Measurements from ENCODE around the gene DCLK2.

Gene DCLK2

GRCh38 chr4:150142831-150143230, 64.6 kb downstream of the DCLK2 start:
- no peak for DNase-seq (ENCODE audit: extremely low spot score)
- TF ChIP-seq CTCF (IDR thresholded peaks at IDR 0.05; ENCODE audit: control extremely low read depth, extremely low read depth, low read depth, missing control alignments) = no peak
- ChIA-PET CTCF (interaction anchor here (0.9 kb wide), 1 partner anchor 26 kb away, joined by 3 read pairs; no protein-coding TSS in a partner anchor), POLR2A (no interaction called here)

- TF ChIP-seq CTCF (IDR thresholded peaks at IDR 0.05; ENCODE audit: control extremely low read depth, extremely low read depth, low read depth, missing control alignments) = no peak
- no peak for DNase-seq (ENCODE audit: extremely low spot score)
- POLR2A ChIA-PET = no interaction called here
- CTCF ChIA-PET = interaction anchor here (0.9 kb wide), 1 partner anchor 10 kb away, joined by 3 read pairs; no protein-coding TSS in a partner anchor
Measured at GRCh38 chr4:150145090-150145945, 67.1 kb downstream of the DCLK2 start.

- CTCF ChIA-PET = interaction anchor here (0.9 kb wide), 1 partner anchor 9 kb away, joined by 3 read pairs; no protein-coding TSS in a partner anchor
- no peak for TF ChIP-seq CTCF (IDR thresholded peaks at IDR 0.05; ENCODE audit: control extremely low read depth, extremely low read depth, low read depth, missing control alignments)
- no peak for DNase-seq (ENCODE audit: extremely low spot score)
- POLR2A ChIA-PET = no interaction called here
Measured at GRCh38 chr4:150145946-150146340, 67.7 kb downstream of the DCLK2 start.

- ChIA-PET CTCF (no interaction called here), POLR2A (no interaction called here)
- no peak for TF ChIP-seq CTCF (IDR thresholded peaks at IDR 0.05; ENCODE audit: control extremely low read depth, extremely low read depth, low read depth, missing control alignments)
- no peak for DNase-seq (ENCODE audit: extremely low spot score)
Measured at GRCh38 chr4:150149381-150149780, 71.1 kb downstream of the DCLK2 start.

GRCh38 chr4:150150629-150151062, 72.4 kb downstream of the DCLK2 start:
- ChIA-PET CTCF (interaction anchor here (1.2 kb wide), 1 partner anchor 18 kb away, joined by 3 read pairs; no protein-coding TSS in a partner anchor), POLR2A (interaction anchor here (0.6 kb wide), 1 partner anchor 1123 kb away, joined by 7 read pairs; no protein-coding TSS in a partner anchor)

GRCh38 chr4:150152766-150153165, 74.5 kb downstream of the DCLK2 start:
- POLR2A ChIA-PET = no interaction called here
- no peak for DNase-seq (ENCODE audit: extremely low spot score)
- CTCF ChIA-PET = no interaction called here
- no peak for TF ChIP-seq CTCF (IDR thresholded peaks at IDR 0.05; ENCODE audit: control extremely low read depth, extremely low read depth, low read depth, missing control alignments)

More at GRCh38 chr4:150150629-150151062, 72.4 kb downstream of the DCLK2 start:
- no peak for DNase-seq (ENCODE audit: extremely low spot score)
- TF ChIP-seq CTCF (IDR thresholded peaks at IDR 0.05; ENCODE audit: control extremely low read depth, extremely low read depth, low read depth, missing control alignments) = no peak

Measured in GM10248 (cell line).